ENCODE data around the gene RAB11FIP4. TPM values are rescaled to one million over a fixed set of nuclear protein-coding genes. Genes with fewer than 3 reads are reported as not detected.

RAB11FIP4 gene
- total and polyA plus RNA-seq, 2 donors from 2014 or later = 10.0 to 32.5 TPM

DNA sequence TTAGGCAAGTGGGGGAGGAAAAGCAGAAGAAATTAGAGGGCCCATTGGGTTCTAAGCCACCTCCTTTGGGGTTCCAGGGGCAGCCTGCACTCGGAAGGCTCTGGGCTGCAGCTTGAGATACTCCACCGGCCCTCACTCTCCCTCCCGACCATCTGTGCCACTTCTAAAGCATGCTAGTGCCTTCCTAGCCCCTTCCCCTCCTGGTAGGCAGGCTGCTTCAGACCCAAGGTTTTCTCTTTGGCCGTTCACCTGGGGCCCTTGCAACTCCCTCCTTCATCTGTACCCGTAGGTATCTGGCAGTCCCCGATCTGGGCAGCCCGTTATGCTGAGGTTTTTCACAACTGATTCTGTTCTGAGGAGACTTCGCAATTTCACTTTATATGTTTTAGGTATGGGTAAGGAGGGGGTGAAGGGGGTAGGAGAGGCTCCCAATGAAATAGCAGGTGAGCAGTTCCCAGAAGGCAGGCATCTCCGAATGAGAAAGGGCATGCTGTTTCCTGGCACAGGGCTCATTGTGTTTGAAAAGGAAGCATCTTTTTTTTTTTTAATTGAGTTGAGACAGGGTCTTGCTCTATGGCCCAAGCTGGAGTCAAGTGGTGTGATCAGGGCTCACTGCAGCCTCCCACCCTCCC is 98.7 kb downstream of the RAB11FIP4 start:
- DNase-seq (peak in 1 of 5 donors; percentile 22), FAIRE-seq (no peak)
- peak overlapping the region in 1 of 3 donors; percentile 65 for H3K4me3 ChIP-seq (ENCODE audit: low read length in 3 of 3)
- no peaks in the 10 kb centered on the region for H3K36me3 ChIP-seq (ENCODE audit: control insufficient read depth in 2 of 3, insufficient read depth in 3 of 3, low read length in 3 of 3)
- TF ChIP-seq CTCF (IDR thresholded peaks at IDR 0.05; ENCODE audit: borderline replicate concordance, extremely low read depth, insufficient read depth) = no peak
- H3K9ac ChIP-seq (ENCODE audit: low read length in 3 of 3) = peak overlapping the region in 1 of 3 donors; percentile 68
- H3K27ac ChIP-seq (ENCODE audit: low read depth in 2 of 2, low read length in 2 of 2) = peak overlapping the region; percentile 57 to 89
- no peaks in the 10 kb centered on the region for H3K9me3 ChIP-seq (ENCODE audit: control insufficient read depth in 2 of 3, insufficient read depth in 1 of 3, low read length in 3 of 3)
- H3K27me3 ChIP-seq (ENCODE audit: control insufficient read depth, insufficient read depth, low read length) = peaks cover 4% of the 10 kb centered on the region
- intact Hi-C loops (cut with DNase I) = no loop called here
- H3K4me1 ChIP-seq (ENCODE audit: control insufficient read depth in 2 of 3, insufficient read depth in 2 of 3, low read depth in 1 of 3, low read length in 3 of 3) = peaks cover 0 to 57% (median 36%) of the 10 kb centered on the region in 3 donors

DNA sequence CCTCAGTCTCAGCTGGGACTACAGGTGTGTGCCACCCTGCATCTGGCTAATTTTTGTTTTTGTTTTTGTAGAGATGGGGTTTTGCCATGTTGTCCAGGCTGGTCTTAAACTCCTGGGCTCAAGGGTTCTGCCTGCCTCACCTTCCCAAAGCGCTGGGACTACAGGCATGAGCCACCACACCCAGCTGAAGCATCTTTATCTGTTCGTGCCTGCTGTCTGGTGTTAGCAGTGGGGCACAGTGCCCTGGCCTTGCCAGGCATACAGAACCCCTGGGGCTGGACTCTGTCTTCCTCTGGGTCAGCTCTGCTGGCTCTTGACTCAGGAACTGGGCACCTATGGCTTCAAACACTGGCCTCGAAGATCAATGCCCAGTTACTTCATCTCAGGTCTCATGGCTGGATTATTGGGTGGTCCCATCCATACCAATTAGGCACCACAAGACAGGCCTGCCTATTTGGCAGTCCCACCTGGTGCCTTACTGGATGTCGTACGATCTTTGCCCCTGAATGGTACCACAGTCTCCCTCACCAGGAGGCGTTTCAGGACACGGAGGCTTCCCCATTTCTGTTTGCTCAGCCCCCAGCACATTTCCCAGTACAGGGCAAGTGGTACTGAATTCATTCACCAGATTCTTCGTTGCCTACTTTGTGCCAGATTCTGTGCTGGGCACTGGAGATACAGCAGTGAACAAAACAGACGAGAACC is 99.3 kb downstream of the RAB11FIP4 start:
- H3K27me3 ChIP-seq (ENCODE audit: control insufficient read depth, insufficient read depth, low read length) = peaks cover 4% of the 10 kb centered on the region
- peaks cover 0 to 62% (median 41%) of the 10 kb centered on the region in 3 donors for H3K4me1 ChIP-seq (ENCODE audit: control insufficient read depth in 2 of 3, insufficient read depth in 2 of 3, low read depth in 1 of 3, low read length in 3 of 3)
- H3K4me3 ChIP-seq (ENCODE audit: low read length in 3 of 3) = peak overlapping the region in 1 of 3 donors; percentile 65
- intact Hi-C loops (cut with DNase I) = no loop called here
- peak overlapping the region in 1 of 3 donors; percentile 68 for H3K9ac ChIP-seq (ENCODE audit: low read length in 3 of 3)
- no peak for FAIRE-seq
- peak in 1 of 5 donors; percentile 38 for DNase-seq
- no peak for TF ChIP-seq CTCF (IDR thresholded peaks at IDR 0.05; ENCODE audit: borderline replicate concordance, extremely low read depth, insufficient read depth)
- H3K9me3 ChIP-seq (ENCODE audit: control insufficient read depth in 2 of 3, insufficient read depth in 1 of 3, low read length in 3 of 3) = no peaks in the 10 kb centered on the region
- peak overlapping the region; percentile 23 to 26 for H3K27ac ChIP-seq (ENCODE audit: low read depth in 2 of 2, low read length in 2 of 2)
- H3K36me3 ChIP-seq (ENCODE audit: control insufficient read depth in 2 of 3, insufficient read depth in 3 of 3, low read length in 3 of 3) = no peaks in the 10 kb centered on the region

DNA sequence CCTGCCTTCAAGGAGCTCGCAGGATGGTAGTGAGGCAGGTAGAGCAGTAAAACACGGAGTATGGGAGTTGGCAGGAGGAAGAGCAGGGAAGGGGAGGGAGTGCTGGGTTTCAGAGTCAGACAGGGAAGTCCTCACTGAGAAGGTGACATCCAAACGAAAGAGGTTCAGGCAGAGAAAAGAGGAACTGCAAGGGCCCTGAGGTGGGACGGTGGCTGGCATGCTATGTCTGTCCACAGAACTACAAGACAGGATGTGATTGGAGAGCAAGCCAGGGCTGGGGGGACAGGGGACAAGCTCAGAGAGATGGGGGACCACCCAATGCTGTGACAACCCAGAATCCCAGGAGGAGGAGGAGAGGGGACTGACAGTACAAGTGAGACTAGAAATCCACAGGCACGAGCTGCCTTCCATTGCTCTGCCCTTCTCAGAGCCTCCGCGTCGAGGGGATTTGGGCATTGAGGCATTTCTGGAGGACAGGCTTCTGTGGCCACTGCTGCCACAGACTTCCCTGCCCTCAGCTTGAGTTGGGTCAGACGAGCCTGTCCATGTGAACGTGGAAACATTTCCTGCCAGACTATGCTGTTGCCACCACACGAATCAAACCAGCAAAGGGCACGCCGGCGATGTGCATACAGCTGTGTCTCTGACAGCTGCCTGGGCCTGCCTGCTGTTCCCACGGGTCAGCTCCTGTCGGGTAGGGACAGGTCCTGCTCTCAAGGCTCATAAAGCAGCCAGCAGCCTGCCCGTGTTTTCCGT is 100.1 kb downstream of the RAB11FIP4 start:
- Histone ChIP-seq H3K4me3 (ENCODE audit: low read length in 3 of 3) (no peak overlapping the region), H3K27ac (ENCODE audit: low read depth in 2 of 2, low read length in 2 of 2) (peak overlapping the region; percentile 23 to 26), H3K9ac (ENCODE audit: low read length in 3 of 3) (peak overlapping the region in 1 of 3 donors; percentile 44), H3K9me3 (ENCODE audit: control insufficient read depth in 2 of 3, insufficient read depth in 1 of 3, low read length in 3 of 3) (no peaks in the 10 kb centered on the region), H3K4me1 (ENCODE audit: control insufficient read depth in 2 of 3, insufficient read depth in 2 of 3, low read depth in 1 of 3, low read length in 3 of 3) (peaks cover 0 to 68% (median 45%) of the 10 kb centered on the region in 3 donors), H3K27me3 (ENCODE audit: control insufficient read depth, insufficient read depth, low read length) (peaks cover 4% of the 10 kb centered on the region), H3K36me3 (ENCODE audit: control insufficient read depth in 2 of 3, insufficient read depth in 3 of 3, low read length in 3 of 3) (no peaks in the 10 kb centered on the region)
- no peak for FAIRE-seq
- TF ChIP-seq CTCF (IDR thresholded peaks at IDR 0.05; ENCODE audit: borderline replicate concordance, extremely low read depth, insufficient read depth) = no peak
- intact Hi-C loops (cut with DNase I) = no loop called here
- DNase-seq = peak in 1 of 5 donors; percentile 78

Data from kidney (tissue), 14 donors.